Stimulated activated CD4-positive, alpha-beta T cell treated with anti-CD3 and anti-CD28 coated beads, Interleukin-15, amount 100 ng/mL, for 24 hours (primary cell): ENCODE measurements around the gene GFPT2.

Experiments used
- DNase-seq: peaks from one replicate; pipeline ENCODE4 v3.0.0-alpha.2; 2020

Gene GFPT2

GRCh38 chr5:180271221-180271620 lies 81.9 kb downstream of the GFPT2 start:
- no peak for DNase-seq

- no peak for DNase-seq
Measured at GRCh38 chr5:180259260-180259611, 93.9 kb downstream of the GFPT2 start.

GRCh38 chr5:180253036-180253824 lies 99.9 kb downstream of the GFPT2 start:
- DNase-seq, result no peak

- DNase-seq, result no peak
Measured at GRCh38 chr5:180251887-180252286, 101.2 kb downstream of the GFPT2 start.

- DNase-seq, result no peak
Measured at GRCh38 chr5:180251141-180251540, 102.0 kb downstream of the GFPT2 start.
